Fibroblast of skin of back (primary cell): ENCODE measurements around the gene TSPO2.

Experiments
- DNase-seq: peaks from one replicate; pipeline ENCODE4 v3.0.0-alpha.2; 2013

The TSPO2 gene

GRCh38 chr6:41075651-41076626 lies 33.7 kb downstream of the TSPO2 start:
- DNase-seq, result no peak

- DNase-seq, result no peak
These were observed 35.3 kb downstream of the TSPO2 start for GRCh38 chr6:41077536-41077935.

DNA sequence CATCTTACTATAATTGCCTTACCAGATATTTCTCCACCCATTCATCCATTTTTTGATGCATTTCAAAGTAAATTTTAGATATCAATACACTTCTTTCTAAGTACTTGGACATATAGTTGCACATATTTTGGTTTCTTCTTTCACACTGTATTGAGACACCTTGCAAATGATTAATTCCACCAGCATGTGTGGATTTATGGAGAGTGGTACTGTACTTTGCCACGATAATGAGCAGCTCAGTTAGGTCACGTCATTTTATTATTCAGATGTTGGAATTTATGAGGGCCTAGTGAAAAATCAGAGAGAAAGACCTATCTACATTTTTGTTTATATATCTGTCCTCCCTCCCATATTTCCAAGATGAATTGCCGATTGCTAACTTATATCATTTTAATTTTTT lies 35.8 kb downstream of the TSPO2 start:
- no peak for DNase-seq

DNA sequence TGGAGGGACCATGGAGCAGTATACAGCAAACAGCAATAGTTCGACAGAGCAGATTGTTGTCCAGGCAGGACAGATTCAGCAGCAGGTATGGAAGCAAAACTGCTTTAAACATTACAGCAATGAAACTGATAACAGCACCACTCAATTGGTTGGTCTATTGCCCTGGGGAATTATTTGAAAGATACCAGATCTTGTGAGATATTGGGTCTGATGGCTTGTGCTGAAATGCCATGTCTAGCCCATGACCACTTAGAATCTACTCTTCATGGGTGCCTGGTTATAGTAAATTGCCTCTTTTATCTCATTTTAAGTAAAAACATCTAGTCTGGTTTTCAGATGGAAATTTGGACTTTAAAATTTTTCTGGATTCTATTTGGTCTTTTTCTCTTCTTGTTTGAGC lies 36.8 kb downstream of the TSPO2 start:
- no peak for DNase-seq

- DNase-seq, result no peak
These were observed 38.4 kb downstream of the TSPO2 start for GRCh38 chr6:41080621-41081020.

DNA sequence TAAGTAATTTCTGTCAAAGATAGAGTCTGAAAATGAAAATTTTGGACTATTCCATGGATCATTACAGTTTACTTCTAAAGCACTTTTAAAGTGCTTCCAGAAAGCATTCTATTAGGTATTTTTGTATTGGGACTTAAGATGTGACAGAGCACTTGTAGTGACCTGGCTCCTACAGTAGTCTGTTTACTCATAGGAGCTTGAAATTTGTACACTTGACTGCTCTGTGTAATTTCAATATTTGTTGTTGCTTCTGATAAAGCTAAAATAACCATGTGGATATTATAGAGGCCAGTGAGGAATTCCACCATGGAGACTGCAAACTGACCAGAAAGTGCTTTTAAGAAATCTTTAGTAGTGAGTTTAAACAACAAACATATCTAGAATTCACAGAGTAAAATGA lies 40.8 kb downstream of the TSPO2 start:
- DNase-seq, result no peak

GRCh38 chr6:41085182-41085581 lies 42.9 kb downstream of the TSPO2 start:
- DNase-seq, result no peak

GRCh38 chr6:41088451-41088850 lies 46.2 kb downstream of the TSPO2 start:
- peak; percentile 33 for DNase-seq

DNA sequence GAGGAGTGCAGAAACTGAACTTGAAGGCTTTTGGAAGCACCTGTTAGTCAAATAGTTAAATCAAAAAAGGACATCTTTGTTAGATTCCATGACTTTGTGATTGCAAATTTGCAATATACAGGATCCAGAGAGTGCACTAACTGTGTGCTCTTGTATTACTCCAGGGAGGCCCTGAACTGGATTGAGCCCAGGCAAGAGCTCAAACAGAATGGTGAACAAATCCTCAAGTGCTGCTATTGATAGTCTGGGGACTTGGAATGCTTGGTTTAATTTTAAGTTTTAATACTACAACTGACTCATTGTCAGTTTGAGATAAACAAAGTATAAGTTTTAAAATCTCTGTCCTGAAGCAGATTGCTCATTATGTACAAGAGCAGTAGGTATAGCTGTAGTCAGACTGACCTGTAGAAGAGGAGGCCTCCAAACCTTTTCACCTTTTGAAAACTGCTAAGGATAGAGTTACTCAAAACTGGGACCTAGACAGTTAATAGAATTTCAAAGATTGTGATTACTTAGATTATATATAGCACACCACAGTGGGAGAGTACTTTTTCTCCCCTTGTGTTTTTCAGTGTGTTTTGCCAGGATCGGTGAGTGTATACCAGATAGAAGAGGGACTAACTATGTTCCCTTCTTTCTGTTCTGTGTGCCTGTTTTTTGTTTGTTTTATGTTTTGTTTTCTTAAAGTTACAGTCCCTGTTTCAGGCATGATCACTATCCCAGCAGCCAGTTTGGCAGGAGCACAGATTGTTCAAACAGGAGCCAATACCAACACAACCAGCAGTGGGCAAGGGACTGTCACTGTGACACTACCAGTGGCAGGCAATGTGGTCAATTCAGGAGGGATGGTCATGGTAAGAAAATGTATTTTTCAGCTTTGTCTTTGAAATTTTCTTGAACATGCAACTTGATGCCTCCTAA lies 48.8 kb downstream of the TSPO2 start:
- no peak for DNase-seq

- peak; percentile 22 for DNase-seq
These were observed 50.3 kb downstream of the TSPO2 start for GRCh38 chr6:41092421-41093140.

DNA sequence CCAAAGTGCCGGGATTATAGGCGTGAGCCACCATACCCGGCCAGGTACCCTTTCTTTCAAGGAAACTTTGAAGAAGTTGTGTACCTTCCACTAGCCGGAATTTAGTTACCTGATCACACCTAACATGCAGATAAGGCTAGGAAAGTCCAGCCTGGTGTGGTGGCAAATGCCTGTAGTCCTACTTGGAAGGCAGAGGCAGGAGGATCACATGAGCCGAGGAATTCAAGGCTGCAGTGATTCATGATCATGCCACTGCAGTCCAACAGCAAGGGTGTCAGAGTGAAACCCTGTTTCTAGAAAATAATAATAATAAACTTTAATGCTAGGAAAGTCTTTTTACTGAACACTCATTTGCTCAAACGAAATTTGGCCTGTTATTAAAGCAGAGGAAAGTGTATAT lies 51.5 kb downstream of the TSPO2 start:
- DNase-seq, result no peak
